ENCODE measurements around the gene TMEM45A.

- TF ChIP-seq POLR2A (IDR thresholded peaks at IDR 0.05; ENCODE audit: low read length) (peak; percentile 48), GATA1 (IDR thresholded peaks at IDR 0.05; ENCODE audit: low read depth, low read length) (no peak)
Observed at GRCh38 chr3:100492059-100493006, at the start of gene TMEM45A.
